ENCODE measurements around the gene MEX3A.
"Not testable (repeated sequence)": the region's sequence is repeated elsewhere in the genome, so short reads cannot be mapped to it uniquely, and the experiment has no call there.

Gene MEX3A

DNA sequence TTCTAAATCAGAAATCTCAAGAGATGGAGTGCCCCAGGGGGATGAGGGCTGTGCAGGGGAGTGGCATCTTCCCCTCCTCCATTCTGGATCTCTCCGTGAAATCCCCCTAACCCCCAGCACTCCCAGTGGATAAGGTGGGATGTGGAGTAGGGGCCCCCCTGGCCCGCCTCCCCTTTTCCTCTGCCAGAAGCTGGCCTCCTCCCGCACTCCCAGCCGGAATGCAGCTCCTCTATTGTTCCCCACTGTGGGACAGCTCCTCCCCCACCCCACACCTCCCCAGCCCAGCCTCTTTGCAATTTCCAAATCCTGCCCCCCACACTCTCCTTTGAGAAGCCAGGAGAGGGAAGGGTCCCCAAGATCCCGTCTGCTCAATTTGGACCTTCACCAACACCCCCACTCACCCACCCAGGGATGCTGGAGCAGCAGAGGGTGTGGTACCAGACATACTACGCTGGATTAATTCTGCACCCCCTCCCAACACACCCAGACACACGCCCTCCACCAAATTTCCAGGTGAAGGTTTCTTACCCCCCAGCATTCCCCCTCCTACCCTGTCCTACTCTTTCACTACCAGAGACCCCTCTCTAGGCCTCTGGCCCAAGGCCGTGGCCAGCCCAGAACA lies 1.9 kb downstream of the MEX3A start:
- in situ Hi-C loops (cut with HindIII; ENCODE audit: low sequenced_read_pairs): no loop called here

GRCh38 chr1:156079762-156080161 lies 2.5 kb downstream of the MEX3A start:
- in situ Hi-C loops (cut with HindIII; ENCODE audit: low sequenced_read_pairs): no loop called here

DNA sequence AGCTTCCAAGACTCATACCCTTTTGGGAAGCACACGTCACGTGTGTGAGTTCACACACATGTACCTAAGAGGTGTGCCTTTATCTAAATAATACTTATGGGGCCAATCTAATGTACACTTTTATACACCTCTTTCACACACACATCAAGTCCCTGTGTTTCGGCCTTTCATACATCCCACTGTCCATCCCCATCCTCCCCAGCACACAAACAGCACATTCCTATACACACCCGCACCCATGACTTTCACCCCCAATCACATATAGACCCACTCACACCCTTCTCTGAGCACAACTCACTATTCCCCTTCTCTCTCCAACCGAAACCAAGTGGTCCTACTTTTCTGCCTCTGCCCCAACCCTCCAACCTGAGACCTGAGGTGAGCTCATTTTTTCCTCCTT lies 3.5 kb downstream of the MEX3A start:
- in situ Hi-C loops (cut with HindIII; ENCODE audit: low sequenced_read_pairs): no loop called here

- in situ Hi-C loops (cut with HindIII; ENCODE audit: low sequenced_read_pairs): no loop called here
Measured at GRCh38 chr1:156077430-156077760, 4.9 kb downstream of the MEX3A start.

GRCh38 chr1:156076609-156077429 lies 5.4 kb downstream of the MEX3A start:
- in situ Hi-C loops (cut with HindIII; ENCODE audit: low sequenced_read_pairs): no loop called here

GRCh38 chr1:156075775-156076204 lies 6.5 kb downstream of the MEX3A start:
- in situ Hi-C loops (cut with HindIII; ENCODE audit: low sequenced_read_pairs): no loop called here

DNA sequence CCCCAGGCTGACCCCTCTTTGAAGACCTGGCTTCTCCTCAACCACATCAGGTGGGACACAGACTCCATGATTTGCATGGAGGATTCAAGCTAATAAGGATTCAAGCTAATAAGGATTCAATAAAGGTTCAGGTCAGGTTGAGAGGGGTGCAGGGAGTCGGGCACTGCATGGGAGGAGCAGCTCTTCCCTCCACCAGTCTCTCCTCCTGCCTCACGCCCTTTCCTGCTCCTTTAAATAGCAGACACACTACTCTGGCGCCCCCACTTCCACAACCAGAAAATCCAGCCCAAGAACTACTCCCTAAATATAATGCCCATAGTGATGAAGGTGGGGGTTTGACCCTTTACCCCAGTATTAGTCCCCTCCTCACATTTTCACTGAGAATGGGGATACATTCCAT lies 7.1 kb downstream of the MEX3A start:
- in situ Hi-C loops (cut with HindIII; ENCODE audit: low sequenced_read_pairs): no loop called here

- in situ Hi-C loops (cut with HindIII; ENCODE audit: low sequenced_read_pairs): no loop called here
Measured at GRCh38 chr1:156074661-156075060, 7.6 kb downstream of the MEX3A start.

DNA sequence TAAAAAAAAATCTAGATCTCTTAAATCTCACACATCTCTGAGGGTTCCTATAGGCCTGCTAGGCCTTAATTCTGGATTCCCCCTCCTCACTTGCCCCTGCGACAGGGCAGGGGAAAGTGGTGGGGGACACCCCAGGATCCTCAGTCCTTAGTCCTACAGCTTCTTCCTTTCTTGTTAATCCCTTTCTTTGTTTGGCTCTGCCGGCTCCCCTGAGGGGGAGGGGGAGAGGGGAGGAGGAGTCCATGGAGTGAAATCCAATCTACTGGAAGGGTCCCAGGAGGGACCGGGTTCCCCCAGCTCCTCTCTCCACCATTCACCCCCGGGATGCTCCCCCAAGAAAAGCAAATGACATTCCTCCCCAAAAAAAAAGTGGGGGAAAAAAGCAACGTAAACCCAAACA lies 8.5 kb downstream of the MEX3A start:
- in situ Hi-C loops (cut with HindIII; ENCODE audit: low sequenced_read_pairs): no loop called here

DNA sequence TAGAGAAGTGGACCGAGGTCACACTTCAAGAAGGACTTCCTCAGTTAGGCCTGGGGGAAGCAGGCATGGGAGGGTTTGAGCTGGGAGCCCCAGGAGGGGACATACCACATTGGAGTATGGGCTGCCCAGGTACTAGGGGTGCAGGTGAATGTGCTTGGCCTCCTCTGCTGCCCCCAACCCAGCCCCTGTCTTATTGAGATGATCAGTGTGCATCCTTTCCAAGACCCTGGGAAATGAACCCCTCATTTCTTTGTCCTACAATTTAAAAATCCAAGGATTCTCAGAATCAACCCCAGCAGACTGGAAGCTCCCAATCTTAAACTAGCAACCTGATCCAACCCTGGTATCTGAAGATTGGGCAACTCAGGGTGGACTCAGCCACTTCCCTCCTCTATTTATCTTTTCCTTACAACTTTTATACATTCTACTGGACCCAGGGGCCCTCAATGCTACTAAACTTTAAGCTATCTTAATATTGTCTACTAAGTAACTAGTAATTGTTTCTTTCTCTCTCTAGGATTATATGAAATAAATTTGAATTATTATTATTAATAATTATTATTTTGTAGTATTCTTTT lies 9.1 kb downstream of the MEX3A start:
- in situ Hi-C loops (cut with HindIII; ENCODE audit: low sequenced_read_pairs): no loop called here

GRCh38 chr1:156072251-156072650 lies 10.0 kb downstream of the MEX3A start:
- in situ Hi-C loops (cut with HindIII; ENCODE audit: low sequenced_read_pairs): no loop called here

GRCh38 chr1:156071332-156071816 lies 10.9 kb downstream of the MEX3A start:
- in situ Hi-C loops (cut with HindIII; ENCODE audit: low sequenced_read_pairs): not testable (repeated sequence)

DNA sequence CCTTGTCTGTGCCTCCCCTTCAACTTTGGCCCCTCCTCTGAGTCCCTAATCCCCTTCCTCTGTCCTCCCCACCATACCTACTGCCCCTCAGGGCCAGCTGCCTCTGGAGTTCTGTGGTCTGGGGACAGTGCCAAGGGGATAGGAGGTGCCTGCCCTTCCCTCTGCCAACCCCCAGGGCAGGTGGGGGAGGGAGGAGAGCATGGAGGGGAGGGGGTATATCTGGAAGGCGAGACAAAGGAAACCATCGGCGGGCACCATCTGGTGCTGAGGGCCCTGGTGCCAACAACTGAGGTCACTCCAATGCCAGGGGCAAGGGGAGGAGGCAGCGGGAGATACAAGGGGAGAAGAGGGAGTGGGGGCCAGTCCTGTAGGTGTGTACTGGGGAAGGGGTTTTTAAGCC lies 11.7 kb downstream of the MEX3A start:
- in situ Hi-C loops (cut with HindIII; ENCODE audit: low sequenced_read_pairs): no loop called here

DNA sequence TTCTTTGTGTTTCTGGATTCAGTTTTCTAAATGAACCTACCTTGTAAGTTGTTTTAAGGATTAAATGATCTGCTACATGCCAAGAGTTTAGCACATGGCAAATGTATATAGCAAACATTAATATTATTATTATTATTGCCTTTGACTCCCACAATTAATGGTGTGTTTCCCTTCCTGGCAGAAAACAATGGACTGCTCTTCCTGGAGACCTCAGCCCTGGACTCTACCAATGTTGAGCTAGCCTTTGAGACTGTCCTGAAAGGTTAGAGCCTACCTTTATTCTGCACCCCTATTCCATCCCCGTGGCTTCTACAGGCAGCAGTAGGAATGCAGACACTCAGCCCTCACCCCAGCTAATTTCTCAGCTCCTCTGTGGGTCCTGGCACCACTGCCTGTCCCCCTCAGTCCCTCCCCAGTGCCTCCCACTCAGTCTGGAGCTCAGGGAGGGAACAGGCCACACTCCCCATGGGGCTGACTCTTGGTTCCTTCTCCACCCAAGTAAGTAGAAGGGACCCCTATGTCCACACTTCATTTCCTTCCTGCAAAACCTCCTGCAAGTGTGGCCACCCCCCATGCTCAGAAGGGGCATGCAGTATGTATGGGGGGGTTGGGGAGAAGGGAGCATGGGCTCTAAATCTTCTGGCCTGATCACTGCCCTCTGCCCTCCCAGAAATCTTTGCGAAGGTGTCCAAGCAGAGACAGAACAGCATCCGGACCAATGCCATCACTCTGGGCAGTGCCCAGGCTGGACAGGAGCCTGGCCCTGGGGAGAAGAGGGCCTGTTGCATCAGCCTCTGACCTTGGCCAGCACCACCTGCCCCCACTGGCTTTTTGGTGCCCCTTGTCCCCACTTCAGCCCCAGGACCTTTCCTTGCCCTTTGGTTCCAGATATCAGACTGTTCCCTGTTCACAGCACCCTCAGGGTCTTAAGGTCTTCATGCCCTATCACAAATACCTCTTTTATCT lies 12.5 kb downstream of the MEX3A start:
- in situ Hi-C loops (cut with HindIII; ENCODE audit: low sequenced_read_pairs): no loop called here

GRCh38 chr1:156067262-156067661 lies 15.0 kb downstream of the MEX3A start:
- in situ Hi-C loops (cut with HindIII; ENCODE audit: low sequenced_read_pairs): no loop called here

DNA sequence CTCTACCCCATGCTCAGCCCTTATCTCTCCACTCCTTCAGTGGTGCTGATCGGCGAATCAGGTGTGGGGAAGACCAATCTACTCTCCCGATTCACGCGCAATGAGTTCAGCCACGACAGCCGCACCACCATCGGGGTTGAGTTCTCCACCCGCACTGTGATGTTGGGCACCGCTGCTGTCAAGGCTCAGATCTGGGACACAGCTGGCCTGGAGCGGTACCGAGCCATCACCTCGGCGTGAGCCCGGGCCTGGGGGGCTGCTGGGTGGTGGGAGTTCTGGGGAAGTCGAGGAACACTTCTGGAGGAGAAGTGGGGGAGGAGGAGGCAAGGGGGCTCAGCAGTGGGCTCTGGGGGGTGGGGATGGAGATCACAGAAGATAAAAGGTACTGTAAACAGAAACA lies 16.4 kb downstream of the MEX3A start:
- in situ Hi-C loops (cut with HindIII; ENCODE audit: low sequenced_read_pairs): no loop called here

- in situ Hi-C loops (cut with HindIII; ENCODE audit: low sequenced_read_pairs): no loop called here
Measured at GRCh38 chr1:156065212-156065611, 17.1 kb downstream of the MEX3A start.

GRCh38 chr1:156064615-156065014 lies 17.6 kb downstream of the MEX3A start:
- in situ Hi-C loops (cut with HindIII; ENCODE audit: low sequenced_read_pairs): no loop called here

DNA sequence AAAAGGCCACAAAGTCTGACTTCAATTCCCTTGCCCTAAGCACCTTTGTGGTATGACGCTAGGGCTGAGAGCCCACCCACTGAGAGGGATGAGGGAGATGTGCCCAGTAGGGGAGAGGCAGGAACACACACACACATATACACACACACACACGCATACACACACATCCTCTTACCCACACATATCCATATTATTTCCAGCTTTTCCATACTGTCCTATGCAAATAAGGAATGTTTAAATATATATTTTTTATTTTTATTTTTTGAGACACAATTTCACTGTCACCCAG lies 18.3 kb downstream of the MEX3A start:
- in situ Hi-C loops (cut with HindIII; ENCODE audit: low sequenced_read_pairs): no loop called here

- in situ Hi-C loops (cut with HindIII; ENCODE audit: low sequenced_read_pairs): no loop called here
Measured at GRCh38 chr1:156062189-156062588, 20.1 kb downstream of the MEX3A start.

DNA sequence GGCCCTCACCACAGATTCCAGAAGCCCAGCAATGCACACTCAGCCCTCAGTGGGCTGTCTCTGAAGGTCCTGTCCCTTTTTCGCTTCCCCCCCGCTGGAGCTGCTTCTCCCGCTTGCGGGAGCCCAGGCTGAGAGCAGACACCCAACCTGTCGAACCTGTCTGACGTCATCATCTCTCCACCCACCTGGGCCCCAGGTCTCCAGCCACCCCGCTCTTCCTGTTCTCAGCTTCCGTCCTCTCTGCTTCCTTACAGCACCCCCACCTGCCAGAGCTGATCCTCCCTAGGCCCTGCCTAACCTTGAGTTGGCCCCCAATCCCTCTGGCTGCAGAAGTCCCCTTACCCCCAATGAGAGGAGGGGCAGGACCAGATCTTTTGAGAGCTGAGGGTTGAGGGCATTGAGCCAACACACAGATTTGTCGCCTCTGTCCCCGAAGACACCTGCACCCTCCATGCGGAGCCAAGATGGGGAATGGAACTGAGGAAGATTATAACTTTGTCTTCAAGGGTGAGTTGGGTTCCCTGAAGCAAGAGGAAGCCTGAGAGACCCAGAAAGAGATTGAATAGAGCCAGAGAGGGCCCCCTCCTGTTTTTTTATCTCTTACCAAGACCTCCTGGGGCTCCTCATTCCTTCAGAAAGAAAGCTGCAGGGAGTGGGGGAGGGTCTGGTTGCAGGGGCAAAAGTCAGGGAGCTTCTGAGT lies 21.2 kb downstream of the MEX3A start, which contains the start of gene RAB25:
Gene RAB25 (plus strand): TSS at position 224 of the 700 bp plus-strand sequence. CDS start 241 bp downstream, at position 465.
- in situ Hi-C loops (cut with HindIII; ENCODE audit: low sequenced_read_pairs): no loop called here
